GM21423 (cell line): ENCODE results near the gene SMCO1.
"Not testable (repeated sequence)": the region's sequence is repeated elsewhere in the genome, so short reads cannot be mapped to it uniquely, and the experiment has no call there.

Experiments
- ATAC-seq: cut with Tn5 transposase; IDR thresholded peaks from one replicate; pipeline ENCODE4 v1.9.1; 2021; ENCODE audit warnings: mild to moderate bottlenecking, moderate library complexity; ENCODE audit not compliant: unreplicated experiment

Gene SMCO1

GRCh38 chr3:196523841-196524240 is 8.7 kb upstream of the SMCO1 start:
- ATAC-seq, result no peak

GRCh38 chr3:196521291-196521690 is 6.1 kb upstream of the SMCO1 start:
- not testable (repeated sequence) for ATAC-seq

- ATAC-seq, result no peak
These were observed 4.6 kb upstream of the SMCO1 start for GRCh38 chr3:196519718-196520082.

GRCh38 chr3:196518966-196519717 is 4.0 kb upstream of the SMCO1 start:
- no peak for ATAC-seq

- ATAC-seq, result no peak
These were observed 2.8 kb upstream of the SMCO1 start for GRCh38 chr3:196517919-196518318.

- no peak for ATAC-seq
These were observed 2.1 kb upstream of the SMCO1 start for GRCh38 chr3:196517162-196517800.

- no peak for ATAC-seq
These were observed 813 bp downstream of the SMCO1 start for GRCh38 chr3:196514350-196514716.

GRCh38 chr3:196513697-196514349 is 1.3 kb downstream of the SMCO1 start:
- no peak for ATAC-seq

- ATAC-seq, result not testable (repeated sequence)
These were observed 3.3 kb downstream of the SMCO1 start for GRCh38 chr3:196511646-196512425.

- not testable (repeated sequence) for ATAC-seq
These were observed 4.0 kb downstream of the SMCO1 start for GRCh38 chr3:196511108-196511507.

- ATAC-seq, result no peak
These were observed 8.5 kb downstream of the SMCO1 start for GRCh38 chr3:196506687-196507086.

- no peak for ATAC-seq
These were observed 10.6 kb downstream of the SMCO1 start for GRCh38 chr3:196504556-196504955.

GRCh38 chr3:196504077-196504398 is 11.1 kb downstream of the SMCO1 start:
- not testable (repeated sequence) for ATAC-seq

GRCh38 chr3:196503196-196504076 is 11.7 kb downstream of the SMCO1 start, which contains the start of gene RNF168:
Gene RNF168, minus strand, starts transcription at chr3:196503768. Its CDS starts 595 bp downstream, at chr3:196503173.
- peak; percentile 85 for ATAC-seq

- ATAC-seq, result peak; percentile 8
These were observed 12.4 kb downstream of the SMCO1 start for GRCh38 chr3:196502775-196503195.

- ATAC-seq, result no peak
These were observed 13.7 kb downstream of the SMCO1 start for GRCh38 chr3:196501316-196502044.

GRCh38 chr3:196499807-196500524 is 15.2 kb downstream of the SMCO1 start:
- no peak for ATAC-seq

GRCh38 chr3:196499061-196499460 is 16.1 kb downstream of the SMCO1 start:
- no peak for ATAC-seq

GRCh38 chr3:196498297-196498696 is 16.8 kb downstream of the SMCO1 start:
- no peak for ATAC-seq
